GM12878 (cell line): ENCODE measurements around the gene MX1. TPM values are rescaled to one million over a fixed set of nuclear protein-coding genes. Genes with fewer than 3 reads are reported as not detected.

Experiments used
- ATAC-seq: fragments of 200-7000 bp; cut with Tn5 transposase; 3 replicates; pipeline ENCODE4 v1.9.1; 2020; ENCODE audit warnings: mild to moderate bottlenecking, moderate library complexity
- BruUV-seq: library from RNA; stranded (reverse); fragments of 400-500 nt; replicated peaks from 2 replicates; lab custom pipeline; 2021; lab: Mats Ljungman, UMichigan
- CTCF ChIA-PET: fragments of 300-600 bp; sonication (Branson Sonifier 250); formaldehyde crosslinking; extraction: SDS; loops from one replicate; lab custom pipeline; 2021; ENCODE audit warnings: inconsistent platforms; lab: Yijun Ruan, JAX
- POLR2A ChIA-PET: fragments of 350-600 bp; formaldehyde crosslinking; extraction: SDS; loops from one replicate; lab custom pipeline; 2021; ENCODE audit warnings: inconsistent platforms; lab: Charles Lee
- RAD21 ChIA-PET: fragments of 300-600 bp; sonication (Branson Sonifier 250); formaldehyde crosslinking; loops from one replicate; lab custom pipeline; 2023; ENCODE audit warnings: antibody characterized with exemption; ENCODE audit not compliant: unreplicated experiment; lab: Charles Lee
- SMC1A ChIA-PET: fragments of 300-600 bp; sonication (Branson Sonifier 250); formaldehyde crosslinking; loops from one replicate; lab custom pipeline; 2023; ENCODE audit not compliant: unreplicated experiment, uncharacterized antibody; lab: Charles Lee
- DNase-seq: peaks from one replicate; pipeline ENCODE4 v3.0.0-alpha.2; 2011; ENCODE audit warnings: low read depth, low spot score
- FAIRE-seq: peaks from 3 replicates; lab custom pipeline; 2011; peaks lifted over from hg19 to GRCh38; lab: Jason Lieb, UNC
- H2AFZ ChIP-seq: 2 replicates; pipeline ENCODE4 v1.6.0; 2011; ENCODE audit warnings: low read depth, low read length, control low read depth; ENCODE audit not compliant: control insufficient read depth
- H3K27ac ChIP-seq: 2 replicates; pipeline ENCODE4 v1.5.1; 2011; ENCODE audit warnings: control low read depth; ENCODE audit not compliant: control insufficient read depth, insufficient read depth
- H3K27me3 ChIP-seq, 2 experiments: replicated peaks in 1 of 2; 2 replicates each; pipeline versions ENCODE4 v1.6.0 to v1.6.1; 2011; ENCODE audit warnings: low read length in 1 of 2; ENCODE audit not compliant: control insufficient read depth in 2 of 2, insufficient read depth in 2 of 2
- H3K36me3 ChIP-seq, 2 experiments: 2 replicates each; pipeline ENCODE4 v1.5.1; 2011; ENCODE audit warnings: low read length in 1 of 2; ENCODE audit not compliant: control insufficient read depth in 2 of 2, insufficient read depth in 2 of 2
- H3K4me1 ChIP-seq: 2 replicates; pipeline ENCODE4 v1.6.1; 2011; ENCODE audit warnings: mild to moderate bottlenecking, low read length, moderate library complexity, mixed read lengths; ENCODE audit not compliant: control insufficient read depth, insufficient read depth
- H3K4me2 ChIP-seq: 2 replicates; pipeline ENCODE4 v1.6.0; 2011; ENCODE audit warnings: control low read depth; ENCODE audit not compliant: control insufficient read depth, insufficient read depth
- H3K4me3 ChIP-seq: fragments of 200-600 bp; sonication (generic); 2 replicates; pipeline ENCODE4 v1.5.1; 2016
- H3K79me2 ChIP-seq: 2 replicates; pipeline ENCODE4 v1.6.0; 2011; ENCODE audit warnings: low read length; ENCODE audit not compliant: control insufficient read depth, insufficient read depth
- H3K9ac ChIP-seq: 2 replicates; pipeline ENCODE4 v1.8.0; 2011; ENCODE audit warnings: low read length, control low read depth, mixed read lengths; ENCODE audit not compliant: control insufficient read depth, insufficient read depth
- H3K9me3 ChIP-seq: replicated peaks from 3 replicates; pipeline ENCODE4 v1.5.1; 2011; ENCODE audit warnings: mild to moderate bottlenecking, low read length; ENCODE audit not compliant: control insufficient read depth, insufficient read depth
- H4K20me1 ChIP-seq: 2 replicates; pipeline ENCODE4 v1.6.0; 2011; ENCODE audit not compliant: control insufficient read depth, insufficient read depth
- FOXK2 ChIP-seq: fragments of 450-650 bp; IDR thresholded peaks from 2 replicates; pipeline ENCODE4 v1.6.1; 2017; ENCODE audit warnings: mild to moderate bottlenecking, moderate library complexity
- MEF2B ChIP-seq: fragments of 450-650 bp; IDR thresholded peaks from 2 replicates; pipeline ENCODE4 v1.6.1; 2018; ENCODE audit warnings: mild to moderate bottlenecking, moderate library complexity; ENCODE audit not compliant: partially characterized antibody, poor library complexity, severe bottlenecking
- NR2C2 ChIP-seq: IDR thresholded peaks from 2 replicates; pipeline ENCODE4 v1.6.1; 2011; ENCODE audit warnings: borderline replicate concordance, low read depth; ENCODE audit not compliant: control insufficient read depth, insufficient read length
- WGBS: methylation state at CpG from one replicate; pipeline ENCODE4 v1.1.6; 2016; ENCODE audit warnings: low lambda C conversion rate; ENCODE audit not compliant: insufficient replicate concordance, insufficient coverage; ENCODE audit errors: missing lambda C conversion rate; 5-methylcytosine and 5-hydroxymethylcytosine counted together
- in situ Hi-C: fragments of 300-500 bp; cut with MboI; formaldehyde crosslinking; loops from 9 replicates; pipeline ENCODE4 v1.14.3; 2018; ENCODE audit warnings: mixed read lengths
- intact Hi-C: fragments of 100-400 bp; cut with micrococcal nuclease; formaldehyde crosslinking; loops from one replicate; pipeline ENCODE4 v1.14.2; 2022; ENCODE audit not compliant: unreplicated experiment
- polyA plus RNA-seq, 11 experiments: library from polyadenylated mRNA; depleted of rRNA in 4 of 11; unstranded in 6 of 11; stranded (reverse) in 5 of 11; fragments of >200 nt; fragmentation: Nextera tagmentation in 4 of 11; fragmentation: Illumina TruSeq in 1 of 11; extraction: Ambion mirVana in 4 of 11; extraction: Trizol in 1 of 11; gene quantifications; 1 replicate in 1 of 11; 2 replicates in 10 of 11; pipeline versions ENCODE4 v1.2.1 to v1.2.3, GENCODE V29; 2011 to 2016; ENCODE audit warnings: inconsistent platforms in 2 of 11, missing spikeins in 2 of 11, low read depth in 1 of 11
- total RNA-seq, 4 experiments: library from RNA; depleted of rRNA in 3 of 4; stranded (reverse); fragments of >200 nt in 3 of 4; fragmentation: Illumina TruSeq in 1 of 4; extraction: Trizol in 1 of 4; gene quantifications; 2 replicates each; pipeline versions ENCODE4 v1.2.1 to v1.2.3, GENCODE V29; 2013 to 2021
- TF ChIP-seq, protein P1 (sequence below): fragments of 450-650 bp; IDR thresholded peaks from 2 replicates; pipeline ENCODE4 v1.6.1; 2017; ENCODE audit warnings: mild to moderate bottlenecking

MX1 gene
- total and polyA plus RNA-seq, 10 of the 15 experiments (the other 5 are each of a cell fraction or from before 2014, with no cell fraction given), result 75.9 to 385 (median 302) TPM

DNA sequence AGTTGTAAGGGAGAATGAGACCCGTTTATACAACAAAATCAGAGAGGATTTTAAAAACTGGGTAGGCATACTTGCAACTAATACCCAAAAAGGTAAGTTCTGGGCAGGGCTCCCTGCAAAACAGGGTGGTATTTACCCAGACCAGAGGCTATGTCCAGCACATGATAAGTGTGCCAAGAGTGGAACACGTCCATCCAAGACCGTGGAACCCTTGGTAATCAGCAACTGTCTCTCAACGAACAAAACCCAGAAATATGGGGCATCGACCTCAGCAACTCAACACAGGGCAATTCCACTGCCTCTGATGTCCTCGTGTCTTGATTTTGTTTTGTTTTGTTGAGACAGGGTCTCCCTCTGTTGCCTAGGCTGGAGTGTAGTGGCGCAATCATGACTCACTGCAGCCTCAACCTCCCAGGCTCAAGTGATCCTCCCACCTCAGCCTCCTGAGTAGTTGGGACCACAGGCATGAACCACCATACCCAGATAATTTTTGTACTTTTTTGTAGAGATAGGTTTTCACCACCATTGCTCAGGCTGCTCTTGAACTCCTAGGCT lies 26.7 kb upstream of the MX1 start:
- FAIRE-seq, result no peak
- Histone ChIP-seq H3K36me3 (peaks cover 17 to 37% of the 10 kb centered on the region in 2 experiments; a peak in 3 of 4 replicates), H4K20me1 (no peaks in the 10 kb centered on the region), H3K79me2 (no peaks in the 10 kb centered on the region), H3K9me3 (no peaks in the 10 kb centered on the region), H3K9ac (no peak overlapping the region), H3K27ac (no peak overlapping the region), H3K27me3 (no peaks in the 10 kb centered on the region), H3K4me1 (no peaks in the 10 kb centered on the region; the same call in 1 of the 2 replicates), H2AFZ (no peak overlapping the region), H3K4me3 (no peak overlapping the region), H3K4me2 (no peak overlapping the region)
- ChIA-PET CTCF (no interaction called here), POLR2A (no interaction called here), SMC1A (no interaction called here), RAD21 (no interaction called here)
- no peak for ATAC-seq
- DNase-seq, result no peak
- intact Hi-C loops (no loop called here), in situ Hi-C loops (no loop called here)
- BruUV-seq, result no TSS peak
- TF ChIP-seq, protein P1, sequence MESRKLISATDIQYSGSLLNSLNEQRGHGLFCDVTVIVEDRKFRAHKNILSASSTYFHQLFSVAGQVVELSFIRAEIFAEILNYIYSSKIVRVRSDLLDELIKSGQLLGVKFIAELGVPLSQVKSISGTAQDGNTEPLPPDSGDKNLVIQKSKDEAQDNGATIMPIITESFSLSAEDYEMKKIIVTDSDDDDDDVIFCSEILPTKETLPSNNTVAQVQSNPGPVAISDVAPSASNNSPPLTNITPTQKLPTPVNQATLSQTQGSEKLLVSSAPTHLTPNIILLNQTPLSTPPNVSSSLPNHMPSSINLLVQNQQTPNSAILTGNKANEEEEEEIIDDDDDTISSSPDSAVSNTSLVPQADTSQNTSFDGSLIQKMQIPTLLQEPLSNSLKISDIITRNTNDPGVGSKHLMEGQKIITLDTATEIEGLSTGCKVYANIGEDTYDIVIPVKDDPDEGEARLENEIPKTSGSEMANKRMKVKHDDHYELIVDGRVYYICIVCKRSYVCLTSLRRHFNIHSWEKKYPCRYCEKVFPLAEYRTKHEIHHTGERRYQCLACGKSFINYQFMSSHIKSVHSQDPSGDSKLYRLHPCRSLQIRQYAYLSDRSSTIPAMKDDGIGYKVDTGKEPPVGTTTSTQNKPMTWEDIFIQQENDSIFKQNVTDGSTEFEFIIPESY, result no peak
- WGBS, result 100% methylated on average over 7 of the region's 7 CpGs

DNA sequence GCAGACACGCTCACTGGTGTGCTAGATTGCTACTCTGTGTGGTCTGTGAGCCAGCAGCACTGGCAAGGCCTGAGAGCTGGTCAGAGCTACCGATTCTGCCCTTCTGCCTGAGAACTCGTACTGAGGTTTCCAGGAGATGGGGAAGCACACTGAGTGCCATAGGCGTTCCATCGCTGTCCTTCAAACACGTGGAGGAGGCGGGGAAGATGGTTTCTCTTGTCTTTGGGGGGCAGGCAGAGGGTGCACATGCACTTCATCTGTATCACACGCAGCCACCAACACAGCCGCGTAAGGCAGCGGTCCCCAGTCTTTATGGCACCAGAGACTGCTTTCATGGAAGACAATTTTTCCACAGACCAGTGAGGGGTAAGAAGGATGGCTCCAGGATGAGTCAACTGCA lies 23.8 kb upstream of the MX1 start:
- no peak overlapping the region for H3K4me2 ChIP-seq
- no peak for ATAC-seq
- H3K9me3 ChIP-seq, result no peaks in the 10 kb centered on the region
- no peak overlapping the region for H3K9ac ChIP-seq
- POLR2A ChIA-PET, result no interaction called here
- no peak for DNase-seq
- H3K79me2 ChIP-seq, result no peaks in the 10 kb centered on the region
- no TSS peak for BruUV-seq
- no peaks in the 10 kb centered on the region for H4K20me1 ChIP-seq
- no peak for FAIRE-seq
- over 99% methylated on average over 11 of the region's 11 CpGs for WGBS
- SMC1A ChIA-PET, result interaction anchor here (1.0 kb wide), 1 partner anchor 9 kb away, joined by 4 read pairs; no protein-coding TSS in a partner anchor
- RAD21 ChIA-PET, result no interaction called here
- TF ChIP-seq FOXK2 (no peak), MEF2B (no peak), NR2C2 (no peak)
- no peaks in the 10 kb centered on the region for H3K27me3 ChIP-seq
- CTCF ChIA-PET, result interaction anchor here (1.5 kb wide), 1 partner anchor 9 kb away, joined by 7 read pairs; no protein-coding TSS in a partner anchor
- H3K4me3 ChIP-seq, result no peak overlapping the region
- peaks cover 20 to 45% of the 10 kb centered on the region in 2 experiments; a peak in 3 of 4 replicates for H3K36me3 ChIP-seq
- H3K4me1 ChIP-seq, result no peaks in the 10 kb centered on the region; the same call in 1 of the 2 replicates
- H3K27ac ChIP-seq, result no peak overlapping the region
- intact Hi-C loops (no loop called here), in situ Hi-C loops (no loop called here)
- no peak overlapping the region for H2AFZ ChIP-seq
